ENCODE measurements around the gene NRXN2.

- TF ChIP-seq FOXP2 (optimal IDR thresholded peaks at IDR 0.05; ENCODE audit: borderline replicate concordance, extremely low read depth, extremely low read length, insufficient read depth) (no peak), REST (IDR thresholded peaks at IDR 0.05; ENCODE audit: insufficient read depth in 1 of 2, low read depth in 2 of 2, low read length in 2 of 2) (no peak), POLR2AphosphoS5 (IDR thresholded peaks at IDR 0.05; ENCODE audit: low read depth, low read length) (no peak)
These were observed 117.1 kb downstream of the NRXN2 start for GRCh38 chr11:64605656-64606585.
